ENCODE measurements around the gene FAM156A.
"Not testable (repeated sequence)": the region's sequence is repeated elsewhere in the genome, so short reads cannot be mapped to it uniquely, and the experiment has no call there.

DNA sequence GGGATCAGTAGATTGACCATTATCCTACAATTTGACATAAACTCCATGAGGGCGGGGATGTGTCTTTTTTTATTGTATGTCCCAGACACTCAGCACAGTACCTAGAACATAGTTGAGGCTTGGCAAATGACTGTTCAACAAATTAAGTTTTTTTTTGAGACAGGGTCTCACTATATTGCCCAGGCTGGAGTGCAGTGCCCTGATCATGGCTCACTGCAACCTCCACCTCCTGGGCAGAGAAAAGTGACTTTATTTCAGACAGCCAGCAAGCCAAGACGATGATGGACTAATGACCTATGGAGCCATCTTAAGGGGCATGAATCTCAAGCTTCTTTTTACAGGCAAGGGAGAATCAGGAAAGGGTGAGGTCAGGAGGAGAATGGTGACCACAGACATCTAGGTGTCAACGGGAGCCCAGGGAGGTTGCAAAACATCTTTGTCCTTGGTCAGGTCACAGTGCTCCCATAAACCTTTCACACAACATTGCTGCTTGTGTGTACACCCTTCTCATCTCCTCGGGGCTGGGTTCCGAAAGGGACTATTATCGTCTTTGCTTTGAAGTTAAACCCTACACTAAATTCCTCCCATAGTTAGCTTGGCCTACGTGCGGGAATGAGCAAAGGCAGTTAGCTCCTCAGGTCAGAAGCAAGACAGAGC, 16.1 kb upstream of the FAM156A start:
- TF ChIP-seq, protein P1, sequence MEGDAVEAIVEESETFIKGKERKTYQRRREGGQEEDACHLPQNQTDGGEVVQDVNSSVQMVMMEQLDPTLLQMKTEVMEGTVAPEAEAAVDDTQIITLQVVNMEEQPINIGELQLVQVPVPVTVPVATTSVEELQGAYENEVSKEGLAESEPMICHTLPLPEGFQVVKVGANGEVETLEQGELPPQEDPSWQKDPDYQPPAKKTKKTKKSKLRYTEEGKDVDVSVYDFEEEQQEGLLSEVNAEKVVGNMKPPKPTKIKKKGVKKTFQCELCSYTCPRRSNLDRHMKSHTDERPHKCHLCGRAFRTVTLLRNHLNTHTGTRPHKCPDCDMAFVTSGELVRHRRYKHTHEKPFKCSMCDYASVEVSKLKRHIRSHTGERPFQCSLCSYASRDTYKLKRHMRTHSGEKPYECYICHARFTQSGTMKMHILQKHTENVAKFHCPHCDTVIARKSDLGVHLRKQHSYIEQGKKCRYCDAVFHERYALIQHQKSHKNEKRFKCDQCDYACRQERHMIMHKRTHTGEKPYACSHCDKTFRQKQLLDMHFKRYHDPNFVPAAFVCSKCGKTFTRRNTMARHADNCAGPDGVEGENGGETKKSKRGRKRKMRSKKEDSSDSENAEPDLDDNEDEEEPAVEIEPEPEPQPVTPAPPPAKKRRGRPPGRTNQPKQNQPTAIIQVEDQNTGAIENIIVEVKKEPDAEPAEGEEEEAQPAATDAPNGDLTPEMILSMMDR (IDR thresholded peaks at IDR 0.05): not testable (repeated sequence)
- TF ChIP-seq POLR2A, POLR2AphosphoS5 (IDR thresholded peaks at IDR 0.05): not testable (repeated sequence)

Data from stomach (tissue), 4 donors.